HG03565 (cell line): ENCODE measurements around the gene REV3L.
A peak's percentile ranks its signal among the peaks of the same experiment; 100 is the strongest.
"Not testable (repeated sequence)": the region's sequence is repeated elsewhere in the genome, so short reads cannot be mapped to it uniquely, and the experiment has no call there.

Experiments
- ATAC-seq: cut with Tn5 transposase; IDR thresholded peaks from one replicate; pipeline ENCODE4 v1.9.1; 2021; ENCODE audit warnings: mild to moderate bottlenecking, moderate library complexity; ENCODE audit not compliant: unreplicated experiment

REV3L gene, protein sequence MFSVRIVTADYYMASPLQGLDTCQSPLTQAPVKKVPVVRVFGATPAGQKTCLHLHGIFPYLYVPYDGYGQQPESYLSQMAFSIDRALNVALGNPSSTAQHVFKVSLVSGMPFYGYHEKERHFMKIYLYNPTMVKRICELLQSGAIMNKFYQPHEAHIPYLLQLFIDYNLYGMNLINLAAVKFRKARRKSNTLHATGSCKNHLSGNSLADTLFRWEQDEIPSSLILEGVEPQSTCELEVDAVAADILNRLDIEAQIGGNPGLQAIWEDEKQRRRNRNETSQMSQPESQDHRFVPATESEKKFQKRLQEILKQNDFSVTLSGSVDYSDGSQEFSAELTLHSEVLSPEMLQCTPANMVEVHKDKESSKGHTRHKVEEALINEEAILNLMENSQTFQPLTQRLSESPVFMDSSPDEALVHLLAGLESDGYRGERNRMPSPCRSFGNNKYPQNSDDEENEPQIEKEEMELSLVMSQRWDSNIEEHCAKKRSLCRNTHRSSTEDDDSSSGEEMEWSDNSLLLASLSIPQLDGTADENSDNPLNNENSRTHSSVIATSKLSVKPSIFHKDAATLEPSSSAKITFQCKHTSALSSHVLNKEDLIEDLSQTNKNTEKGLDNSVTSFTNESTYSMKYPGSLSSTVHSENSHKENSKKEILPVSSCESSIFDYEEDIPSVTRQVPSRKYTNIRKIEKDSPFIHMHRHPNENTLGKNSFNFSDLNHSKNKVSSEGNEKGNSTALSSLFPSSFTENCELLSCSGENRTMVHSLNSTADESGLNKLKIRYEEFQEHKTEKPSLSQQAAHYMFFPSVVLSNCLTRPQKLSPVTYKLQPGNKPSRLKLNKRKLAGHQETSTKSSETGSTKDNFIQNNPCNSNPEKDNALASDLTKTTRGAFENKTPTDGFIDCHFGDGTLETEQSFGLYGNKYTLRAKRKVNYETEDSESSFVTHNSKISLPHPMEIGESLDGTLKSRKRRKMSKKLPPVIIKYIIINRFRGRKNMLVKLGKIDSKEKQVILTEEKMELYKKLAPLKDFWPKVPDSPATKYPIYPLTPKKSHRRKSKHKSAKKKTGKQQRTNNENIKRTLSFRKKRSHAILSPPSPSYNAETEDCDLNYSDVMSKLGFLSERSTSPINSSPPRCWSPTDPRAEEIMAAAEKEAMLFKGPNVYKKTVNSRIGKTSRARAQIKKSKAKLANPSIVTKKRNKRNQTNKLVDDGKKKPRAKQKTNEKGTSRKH (N-terminal part only)

DNA sequence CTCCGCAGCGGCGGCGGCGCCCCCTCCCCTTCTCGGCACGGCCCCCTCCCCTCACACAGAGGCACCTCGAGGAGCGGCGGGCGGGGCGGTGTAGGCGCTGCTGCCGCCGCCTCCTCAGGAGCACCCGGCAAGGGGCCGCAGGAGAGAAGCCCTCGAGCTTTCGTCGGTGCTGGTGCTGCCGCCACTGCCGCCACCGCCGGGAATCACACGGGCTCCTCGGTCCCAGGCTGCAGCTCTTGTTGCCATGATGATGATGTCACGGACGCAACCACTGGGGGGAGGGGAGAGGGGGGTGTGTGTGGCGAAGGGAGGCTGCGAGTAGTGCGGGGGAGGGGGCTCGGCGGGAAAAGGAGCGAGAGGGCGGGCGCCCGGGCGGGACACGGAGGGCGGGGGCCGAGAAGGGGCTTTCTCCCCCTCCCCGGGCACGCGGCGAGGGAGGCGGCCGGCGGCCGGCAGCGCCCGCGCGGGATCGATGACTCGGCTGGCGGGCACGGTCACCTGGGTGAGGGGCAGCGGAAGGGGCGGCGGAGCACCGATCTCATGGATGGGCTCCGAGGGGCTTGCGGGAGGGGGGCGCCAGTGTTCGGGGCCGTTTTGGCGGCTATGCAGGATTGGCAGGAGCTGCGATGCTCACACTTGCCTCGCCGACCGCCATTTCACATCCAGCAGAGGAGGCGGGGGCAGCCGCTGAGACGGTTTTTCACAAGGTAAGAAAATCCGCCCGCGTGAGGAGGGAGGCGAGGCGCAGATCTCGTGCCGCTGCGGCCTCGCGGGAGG, at the start of gene REV3L:
REV3L (minus strand) TSS at position 260 of the 777 bp plus-strand sequence. CDS start 330 bp downstream, outside the sequence.
- peak; percentile 12 for ATAC-seq

DNA sequence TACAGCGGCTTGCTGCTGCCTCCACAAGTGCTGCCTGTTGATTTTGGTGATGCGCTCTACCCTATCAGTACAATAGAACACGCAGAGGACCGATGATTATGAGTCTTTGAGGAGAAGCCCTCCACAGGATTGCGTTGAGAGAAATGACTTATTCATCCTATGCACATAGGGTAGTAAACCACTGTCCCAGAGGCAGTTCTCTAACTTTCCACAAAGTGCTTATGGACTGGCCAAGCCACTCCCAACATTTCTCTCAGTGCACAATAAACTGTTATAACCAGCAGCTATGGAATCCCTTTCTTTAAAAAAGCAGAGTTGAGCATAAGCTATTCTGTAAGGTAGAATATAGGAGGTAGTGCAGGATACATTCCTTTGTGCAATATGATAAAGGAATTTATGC, 48.2 kb upstream of the REV3L start:
- no peak for ATAC-seq

DNA sequence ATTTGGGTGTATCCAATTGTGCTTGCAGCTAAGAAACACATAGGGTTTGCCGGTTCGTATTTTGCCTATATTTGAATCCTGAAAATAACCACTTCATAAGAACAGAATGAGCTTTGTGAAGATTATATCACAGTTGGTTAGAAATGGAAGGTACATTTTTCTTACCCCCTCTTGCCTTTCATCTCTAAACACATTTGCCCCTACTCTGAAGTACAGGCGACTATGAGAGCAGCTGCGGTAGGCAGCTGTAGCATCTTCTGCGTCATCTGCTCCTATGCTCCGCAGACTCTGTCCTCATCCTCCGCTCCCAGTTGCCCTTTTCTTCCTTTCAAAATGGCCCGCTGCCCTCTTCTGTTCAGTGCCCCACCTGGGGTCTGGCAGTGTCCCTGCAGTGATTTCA, 47.6 kb upstream of the REV3L start:
- no peak for ATAC-seq

DNA sequence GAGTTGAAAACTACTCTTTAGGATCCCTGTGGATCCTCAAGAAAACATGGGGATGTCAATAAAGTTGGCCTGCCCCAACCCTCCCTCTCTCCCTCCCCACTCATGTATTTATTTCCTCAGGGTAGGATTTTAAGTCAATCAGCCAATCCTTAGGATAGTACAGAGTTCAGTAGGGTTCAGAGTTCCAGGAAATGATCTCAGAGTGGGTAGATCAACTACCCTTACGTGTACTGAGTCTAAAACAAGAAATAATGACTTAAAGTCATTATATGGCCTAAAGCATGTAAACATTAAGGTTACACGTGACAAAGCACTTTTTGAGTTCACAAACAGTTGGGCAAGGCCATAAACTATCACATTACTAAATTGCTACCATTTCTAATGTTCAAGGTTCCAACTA, 47.2 kb upstream of the REV3L start:
- ATAC-seq, result no peak

DNA sequence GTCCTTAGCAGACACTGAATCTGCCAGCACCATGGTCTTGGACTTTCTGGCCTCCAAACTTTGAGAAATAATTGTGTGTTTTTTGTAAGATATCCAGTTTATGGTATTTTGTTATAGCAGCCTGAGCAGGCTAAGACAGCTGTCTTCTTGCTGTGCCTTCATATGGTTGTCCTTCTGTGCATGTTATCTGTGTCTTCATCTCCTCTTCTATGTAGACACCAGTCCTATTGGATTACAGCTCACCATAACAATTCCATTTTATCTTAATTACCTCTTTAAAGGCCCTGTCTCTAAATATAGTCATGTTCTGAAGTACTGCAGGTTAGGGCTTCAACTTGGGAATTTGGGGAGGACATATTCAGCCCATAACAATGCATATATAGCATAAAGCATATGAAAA, 44.3 kb upstream of the REV3L start:
- ATAC-seq, result no peak

DNA sequence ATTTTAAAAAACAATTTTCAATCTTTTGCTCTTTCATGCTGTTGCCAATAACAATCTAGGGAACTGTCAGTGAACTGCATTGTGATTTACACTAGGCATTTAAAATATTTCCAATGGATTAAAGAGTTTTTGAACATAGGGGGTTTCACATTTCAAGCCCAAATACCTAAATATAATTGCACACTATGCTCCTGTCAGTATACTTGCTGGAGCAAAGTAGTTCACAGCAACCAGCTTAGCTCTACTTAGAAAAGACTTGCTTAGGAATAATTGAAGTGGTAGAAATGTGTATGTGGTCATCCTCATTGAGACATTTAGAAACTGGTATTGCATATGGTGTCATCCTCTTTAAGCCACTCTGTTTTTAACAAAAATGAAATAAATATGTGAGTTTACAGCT, 41.7 kb upstream of the REV3L start:
- ATAC-seq, result no peak

DNA sequence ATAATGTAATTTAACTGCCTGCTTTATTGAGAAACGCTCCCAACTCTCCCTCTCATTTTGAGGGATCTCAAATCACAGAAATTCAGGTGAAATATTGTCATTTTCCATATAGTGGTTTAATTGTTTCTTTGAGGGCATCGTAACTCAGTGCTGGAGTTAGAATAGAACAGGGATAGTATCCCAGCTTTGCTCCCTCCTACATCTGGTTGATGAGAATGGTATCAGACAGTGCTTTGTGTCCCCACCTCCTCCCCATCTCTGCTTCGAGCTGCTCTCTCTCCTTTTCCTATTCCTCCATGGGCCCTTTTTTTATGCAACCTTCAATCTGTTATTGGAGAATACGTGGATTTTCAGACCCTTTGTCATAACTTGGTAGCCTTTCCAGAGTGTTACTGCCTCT, 41.2 kb upstream of the REV3L start:
- ATAC-seq, result no peak

DNA sequence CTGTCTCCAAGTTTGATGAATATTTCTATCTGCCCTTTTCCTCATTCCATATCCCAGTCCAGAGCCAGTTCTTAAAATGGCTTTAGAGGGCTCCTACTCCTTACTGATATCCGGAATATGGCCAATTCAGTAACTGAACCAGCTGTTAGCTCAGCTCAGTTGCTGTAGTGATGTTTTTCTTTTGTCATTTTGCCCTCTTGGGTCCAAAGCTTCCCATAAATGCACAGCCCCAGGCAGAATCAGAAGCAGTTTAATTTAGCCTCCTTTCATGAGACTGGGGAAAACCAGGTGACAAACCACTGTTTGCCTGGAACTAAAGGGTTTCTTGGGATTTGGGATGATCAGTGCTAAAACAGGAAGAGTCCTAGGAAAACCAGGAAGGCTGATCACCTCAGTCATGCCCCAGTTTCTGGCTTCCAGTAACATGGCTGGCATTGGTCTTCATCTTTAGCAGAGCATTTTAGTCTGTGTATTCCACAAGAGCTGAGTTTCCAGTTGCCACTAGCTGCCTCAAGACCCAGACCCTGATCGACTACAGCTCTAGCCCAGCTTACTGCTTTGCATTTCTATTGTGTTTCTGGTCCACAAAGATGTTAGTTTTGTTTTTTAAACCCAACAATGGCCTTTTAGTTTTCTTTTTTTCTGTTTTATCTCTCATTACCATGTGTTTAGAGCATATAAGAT, 40.6 kb upstream of the REV3L start:
- no peak for ATAC-seq

DNA sequence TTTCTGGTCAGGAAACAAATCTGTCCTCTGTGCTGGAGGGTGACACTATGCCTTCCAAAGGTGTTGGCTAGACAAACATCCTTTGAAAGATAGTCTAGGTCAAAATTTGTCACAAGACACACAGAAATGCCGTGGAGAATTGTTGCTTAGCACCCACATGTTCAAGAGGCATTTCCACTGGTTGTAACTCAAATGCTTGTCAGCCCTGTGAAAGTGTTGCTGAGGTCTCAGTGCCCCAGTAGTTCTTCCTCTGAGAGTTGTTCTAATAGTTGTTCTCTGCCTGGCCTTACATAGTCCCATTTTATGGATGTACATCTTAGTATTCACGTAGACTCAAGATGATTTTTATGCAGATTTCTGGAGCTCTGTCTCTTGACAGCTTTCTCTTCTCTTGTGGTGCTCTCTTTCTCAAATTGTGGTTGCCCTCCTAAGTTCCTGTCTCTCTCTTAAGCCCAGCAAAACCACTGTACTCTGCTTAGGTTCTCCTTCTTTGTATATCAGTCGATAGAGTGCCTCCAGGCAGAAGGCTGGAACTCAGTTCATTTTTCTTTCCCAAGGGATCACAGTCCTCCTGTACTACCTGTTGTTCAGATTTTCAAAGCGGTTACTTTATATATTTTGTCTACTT, 39.5 kb upstream of the REV3L start:
- ATAC-seq, result no peak

DNA sequence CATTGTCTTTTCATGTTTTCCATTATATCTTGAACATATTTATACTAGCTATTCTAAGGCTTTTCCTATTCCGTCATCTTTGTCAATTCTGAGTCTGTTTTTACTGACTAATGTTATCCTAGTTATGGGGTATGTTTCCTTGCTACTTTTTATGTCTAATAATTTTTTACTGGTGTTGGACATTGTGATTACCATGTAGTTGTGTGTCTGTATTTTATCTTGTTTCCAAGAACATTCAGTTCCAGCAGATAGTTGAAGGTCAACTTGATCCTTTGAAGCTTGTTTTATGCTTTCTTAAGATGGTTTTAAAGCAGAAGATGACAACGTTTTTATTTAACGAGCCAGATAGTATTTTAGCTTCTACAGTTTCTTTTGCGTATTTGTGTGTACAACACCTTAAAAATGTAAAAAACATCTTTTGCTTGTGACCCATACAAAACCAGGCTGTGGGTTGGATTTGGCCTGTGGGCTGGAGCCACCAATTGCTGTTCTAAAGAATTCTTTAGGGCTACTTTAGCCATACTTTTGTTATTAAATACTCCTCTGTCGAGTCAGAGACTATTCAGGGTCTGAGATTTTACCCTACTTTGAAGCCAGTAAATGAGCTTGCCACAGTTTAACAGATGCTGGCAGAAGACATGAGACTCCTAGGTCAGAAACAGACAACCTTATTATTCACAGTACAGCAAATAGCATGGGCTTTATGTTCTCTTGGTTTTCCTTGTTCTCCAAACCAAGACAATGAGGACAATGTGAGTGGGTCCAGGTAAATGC, 38.7 kb upstream of the REV3L start:
- ATAC-seq, result no peak

DNA sequence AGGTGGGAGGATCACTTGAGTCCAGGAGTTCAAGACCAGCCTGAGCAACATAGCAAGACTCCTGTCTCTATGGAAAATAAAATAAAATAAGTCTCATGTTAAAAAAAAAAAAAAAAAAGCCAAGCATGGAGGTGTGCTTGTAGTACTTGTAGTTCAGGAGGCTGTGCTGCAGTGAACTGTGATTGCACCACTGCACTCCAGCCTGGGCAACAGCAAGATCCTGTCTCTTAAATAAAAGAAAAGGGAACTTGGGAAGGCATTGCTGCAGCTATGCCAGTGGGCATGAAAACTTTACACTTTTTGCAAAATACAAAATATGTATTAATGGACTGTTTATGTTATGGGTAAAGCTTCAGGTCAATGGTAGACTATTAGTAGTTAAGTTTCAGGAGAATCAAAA, 37.5 kb upstream of the REV3L start:
- ATAC-seq, result no peak

DNA sequence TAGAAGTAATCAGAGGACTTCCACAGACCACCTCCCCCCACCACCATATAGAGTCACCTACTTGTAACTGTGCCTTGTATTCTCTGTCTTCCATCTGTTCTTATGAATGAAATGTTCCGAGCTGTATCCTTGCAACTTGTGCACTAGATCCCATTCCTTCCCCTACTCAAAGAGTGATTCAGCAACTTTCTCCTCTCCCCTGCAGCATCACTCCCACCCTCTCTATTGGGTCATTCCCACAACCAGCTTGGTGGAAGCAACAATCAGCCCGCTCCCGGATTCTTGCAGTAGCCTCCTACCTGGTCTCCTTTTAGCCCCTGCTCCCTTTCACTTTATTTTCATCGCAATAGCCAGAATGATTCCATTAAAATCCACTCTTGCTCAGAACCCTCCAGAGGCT, 34.9 kb upstream of the REV3L start:
- ATAC-seq, result no peak

DNA sequence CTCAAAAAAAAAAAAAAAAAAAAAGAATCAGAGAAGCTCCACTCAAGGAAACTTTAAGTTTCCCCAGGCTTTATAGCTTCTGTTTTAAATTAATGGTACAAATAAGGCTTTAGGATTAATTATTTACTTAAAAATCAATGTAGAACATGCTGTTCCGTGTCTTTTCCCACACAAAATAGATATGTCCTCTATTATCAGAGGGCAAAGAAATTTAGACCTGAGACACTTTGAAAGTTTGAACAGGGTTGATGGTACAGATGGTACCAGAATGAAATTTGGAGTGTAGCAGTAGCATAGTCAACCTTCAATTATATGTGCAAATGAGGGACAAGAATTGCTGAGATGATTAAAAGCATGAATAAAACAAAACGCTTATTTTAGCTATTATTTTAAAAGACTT, 32.2 kb upstream of the REV3L start:
- ATAC-seq, result no peak

DNA sequence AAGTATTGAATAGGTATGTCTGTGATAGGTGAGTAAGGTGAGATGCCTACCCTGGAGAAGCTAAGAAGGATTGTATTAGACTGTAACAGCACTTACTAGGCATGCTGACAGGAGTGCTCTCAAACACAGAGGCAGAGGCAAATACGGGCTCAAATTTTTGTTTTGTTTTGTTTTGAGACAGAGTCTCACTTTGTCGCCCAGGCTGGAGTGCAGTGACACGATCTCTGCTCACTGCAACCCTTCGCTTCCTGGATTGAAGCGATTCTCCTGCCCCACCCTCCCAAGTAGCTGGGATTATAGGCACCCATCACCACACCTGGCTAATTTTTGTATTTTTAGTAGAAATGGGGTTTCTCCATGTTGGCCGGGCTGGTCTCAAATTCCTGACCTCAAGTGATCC, 31.5 kb upstream of the REV3L start:
- ATAC-seq, result not testable (repeated sequence)

DNA sequence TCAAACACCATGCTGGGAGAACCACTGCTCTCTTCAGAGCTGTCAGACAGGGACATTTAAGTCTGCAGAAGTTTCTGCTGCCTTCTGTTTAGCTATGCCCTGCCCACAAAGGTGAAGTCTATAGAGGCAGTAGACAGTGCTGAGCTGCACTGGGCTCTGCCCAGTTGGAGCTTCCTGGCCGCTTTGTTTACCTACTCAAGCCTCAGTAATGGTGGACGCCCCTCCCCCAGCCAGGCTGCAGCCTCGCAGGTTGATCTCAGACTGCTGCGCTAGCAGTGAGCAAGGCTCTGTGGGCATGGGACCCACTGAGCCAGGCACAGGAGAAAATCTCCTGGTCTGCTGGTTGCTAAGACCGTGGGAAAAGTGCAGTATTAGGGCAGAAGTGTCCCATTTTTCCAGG, 24.2 kb upstream of the REV3L start:
- ATAC-seq, result not testable (repeated sequence)

DNA sequence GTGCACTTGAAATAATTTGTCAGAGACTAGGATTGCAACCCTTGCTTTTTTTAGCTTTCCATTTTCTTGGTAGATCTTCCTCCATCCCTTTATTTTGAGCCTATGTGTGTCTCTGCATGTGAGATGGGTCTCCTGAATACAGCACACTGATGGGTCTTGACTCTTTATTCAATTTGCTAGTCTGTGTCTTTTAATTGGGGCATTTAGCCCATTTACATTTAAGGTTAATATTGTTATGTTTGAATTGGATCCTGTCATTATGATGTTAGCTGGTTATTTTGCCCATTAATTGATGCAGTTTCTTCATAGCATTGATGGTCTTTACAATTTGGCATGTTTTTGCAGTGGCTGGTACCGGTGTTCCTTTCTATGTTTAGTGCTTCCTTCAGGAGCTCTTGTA, 22.5 kb upstream of the REV3L start:
- not testable (repeated sequence) for ATAC-seq

DNA sequence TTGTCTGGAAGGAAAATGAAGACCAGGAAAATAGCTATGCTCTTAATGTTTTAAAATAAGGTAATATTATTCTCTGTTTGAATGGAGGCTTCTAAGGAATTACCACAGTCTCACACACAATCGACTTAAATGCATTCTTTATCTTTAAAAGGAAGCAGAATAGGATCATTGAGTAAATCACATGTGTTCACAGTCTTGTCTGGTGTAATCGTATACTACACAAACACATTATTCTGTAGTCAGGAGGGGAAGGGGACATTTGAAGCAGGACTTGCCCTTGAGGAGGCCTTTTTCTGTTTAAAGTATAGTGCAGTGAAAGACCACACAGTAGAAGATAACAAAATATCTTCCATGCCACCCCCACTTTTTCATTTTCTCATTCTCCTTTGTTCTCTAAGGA, 20.6 kb upstream of the REV3L start:
- no peak for ATAC-seq

DNA sequence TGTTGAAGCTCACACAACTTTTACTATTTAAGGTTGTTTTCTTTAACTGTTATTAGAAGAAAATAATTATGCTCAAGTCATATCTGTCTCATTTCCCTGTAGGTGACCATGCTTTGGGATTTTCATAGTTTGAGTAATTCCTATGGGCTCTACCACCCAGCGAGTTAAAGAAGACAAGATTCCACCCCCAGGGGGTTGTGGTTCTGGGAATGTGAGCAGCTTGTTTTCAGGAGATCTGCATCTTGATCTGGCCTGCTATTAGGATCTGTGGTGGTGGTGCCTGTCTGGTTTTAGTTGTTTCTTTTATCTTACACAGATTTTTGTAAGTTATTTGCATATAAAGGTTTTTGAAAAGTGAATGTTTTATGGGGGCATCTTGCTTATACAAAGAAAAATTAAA, 20.2 kb upstream of the REV3L start:
- no peak for ATAC-seq

DNA sequence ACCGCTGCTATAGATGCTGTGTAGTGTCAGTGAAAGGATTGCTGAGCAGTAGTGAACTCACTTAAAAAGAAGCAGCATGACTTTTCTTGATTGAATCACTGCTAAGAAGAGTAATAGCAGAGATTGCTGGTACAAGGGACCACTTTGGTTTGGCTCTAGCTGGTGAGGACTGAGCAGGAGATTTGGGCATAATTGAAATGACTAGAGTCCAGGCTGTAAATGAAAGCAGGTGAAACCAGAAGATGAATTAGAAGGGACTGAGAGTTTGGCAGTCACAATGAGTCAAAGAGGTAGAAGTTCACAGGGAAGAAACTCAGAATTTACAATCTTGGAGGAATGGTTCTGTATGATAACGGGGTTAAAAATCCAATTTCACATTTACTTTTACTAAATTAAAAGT, 19.1 kb upstream of the REV3L start:
- ATAC-seq, result no peak
